NCI-H460 (cell line): ENCODE measurements around the gene MIR17HG. TPM values are rescaled to one million over a fixed set of nuclear protein-coding genes. Genes with fewer than 3 reads are reported as not detected.

Source experiments
- DNase-seq: peaks from one replicate; pipeline ENCODE4 v3.0.0-alpha.2; 2016; ENCODE audit warnings: low read depth; ENCODE audit errors: extremely low read depth
- total RNA-seq: library from RNA; depleted of rRNA; stranded (reverse); fragments of >200 nt; shearing (Covaris generic); gene quantifications from 2 replicates; pipeline ENCODE4 v1.2.3, GENCODE V29; 2014; rRNA removed

Gene MIR17HG
- total RNA-seq, 1 experiment from 2014 or later = 13.6 TPM

- no peak for DNase-seq
Measured at GRCh38 chr13:91368101-91368500, 20.6 kb downstream of the MIR17HG start.

GRCh38 chr13:91368676-91369440 is 21.4 kb downstream of the MIR17HG start:
- no peak for DNase-seq

DNA sequence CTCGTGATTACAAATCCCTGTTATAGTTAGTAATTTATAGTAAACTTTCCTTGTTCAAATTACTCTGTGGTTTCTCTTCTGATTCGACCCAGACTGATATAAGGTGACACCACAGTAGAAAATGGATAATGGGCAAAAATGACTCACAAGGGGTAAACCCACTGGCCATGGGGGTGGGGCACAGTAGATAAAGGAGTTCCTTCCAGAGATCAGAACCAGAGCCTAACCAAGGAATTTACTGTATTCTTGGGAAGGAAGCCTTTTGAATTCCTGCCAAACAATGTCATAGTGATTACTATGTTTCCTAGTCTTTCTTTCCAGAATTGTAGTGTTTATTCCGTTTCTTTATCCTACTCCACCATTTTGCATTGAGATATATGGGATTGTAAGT is 21.9 kb downstream of the MIR17HG start:
- no peak for DNase-seq

DNA sequence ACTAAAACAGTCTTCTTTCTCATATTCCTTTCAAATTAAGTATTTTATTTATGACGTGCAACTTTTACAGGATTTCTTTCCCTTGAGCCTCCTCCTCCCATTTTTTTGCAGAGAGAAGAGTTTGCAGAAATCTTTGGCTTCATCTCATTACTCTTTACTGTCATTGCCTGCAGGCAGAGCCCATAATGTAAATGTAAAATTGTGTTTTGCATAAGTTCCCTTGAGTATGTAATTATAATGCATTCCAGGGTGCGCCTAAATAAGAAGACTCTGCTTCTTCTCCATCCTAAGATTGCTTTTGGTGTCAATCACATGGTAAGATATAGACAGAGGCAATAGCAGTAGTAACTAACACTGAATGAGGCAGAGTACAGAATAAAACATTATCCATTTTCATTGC is 23.0 kb downstream of the MIR17HG start:
- DNase-seq = no peak

DNA sequence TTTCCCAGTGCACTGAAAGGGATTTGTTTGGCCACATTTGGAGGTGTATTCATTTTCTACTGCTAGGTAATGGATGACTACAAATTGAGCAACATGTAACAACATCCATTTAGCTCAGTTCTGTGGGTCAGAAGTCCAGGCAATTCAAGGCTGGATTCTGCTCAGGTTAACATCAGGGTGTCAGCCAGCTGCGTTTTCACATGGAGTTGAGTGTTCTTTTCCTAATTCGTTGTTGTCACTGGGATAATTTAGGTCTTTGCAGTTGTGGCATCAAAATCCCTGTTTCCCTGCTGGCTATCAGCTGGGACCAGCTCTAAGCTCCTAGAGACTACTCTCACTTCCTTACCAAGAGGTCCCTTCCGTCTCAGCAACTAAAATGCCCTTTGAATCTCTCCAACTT is 25.4 kb downstream of the MIR17HG start:
- no peak for DNase-seq

GRCh38 chr13:91375116-91375729 is 27.7 kb downstream of the MIR17HG start:
- DNase-seq = no peak

GRCh38 chr13:91381371-91381770 is 33.9 kb downstream of the MIR17HG start:
- DNase-seq = peak; percentile 11

GRCh38 chr13:91383836-91384235 is 36.3 kb downstream of the MIR17HG start:
- no peak for DNase-seq

DNA sequence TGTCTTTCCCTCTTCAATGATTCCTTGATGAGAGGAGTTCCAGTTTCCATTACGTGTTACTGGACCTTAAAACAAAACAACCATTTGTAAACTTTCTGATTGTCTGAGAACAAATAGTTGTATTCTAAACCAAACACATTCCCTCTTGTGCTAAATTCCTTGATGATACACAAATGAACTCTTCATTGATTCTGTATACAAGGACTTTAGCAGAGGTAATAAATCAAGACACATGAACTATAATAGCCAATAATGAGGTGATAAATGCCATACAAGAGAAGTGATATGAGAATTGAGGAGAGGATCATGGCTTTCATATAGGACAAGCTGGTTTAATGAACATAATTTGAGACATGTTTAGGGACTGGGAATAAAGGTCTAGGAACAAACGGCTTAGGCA is 37.4 kb downstream of the MIR17HG start:
- no peak for DNase-seq

DNA sequence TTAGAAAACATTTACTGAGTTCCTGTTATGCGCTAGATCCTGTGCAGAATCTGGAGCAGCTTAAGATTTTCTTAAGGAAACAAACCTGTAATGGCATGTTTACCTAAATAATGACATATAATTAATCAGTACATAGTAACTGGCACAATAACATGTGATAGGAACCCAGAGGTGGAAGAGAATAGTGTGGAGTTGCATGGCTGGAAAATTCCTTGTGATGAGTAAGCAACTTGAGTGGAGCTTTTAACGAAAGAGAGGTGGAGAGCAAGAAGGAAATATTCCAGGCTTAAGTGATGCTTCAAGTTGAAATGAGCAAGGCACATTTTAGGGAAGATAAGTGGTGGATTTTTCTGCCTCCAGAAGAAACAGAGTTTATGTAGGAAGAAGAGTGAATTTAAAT is 41.7 kb downstream of the MIR17HG start:
- DNase-seq = no peak

DNA sequence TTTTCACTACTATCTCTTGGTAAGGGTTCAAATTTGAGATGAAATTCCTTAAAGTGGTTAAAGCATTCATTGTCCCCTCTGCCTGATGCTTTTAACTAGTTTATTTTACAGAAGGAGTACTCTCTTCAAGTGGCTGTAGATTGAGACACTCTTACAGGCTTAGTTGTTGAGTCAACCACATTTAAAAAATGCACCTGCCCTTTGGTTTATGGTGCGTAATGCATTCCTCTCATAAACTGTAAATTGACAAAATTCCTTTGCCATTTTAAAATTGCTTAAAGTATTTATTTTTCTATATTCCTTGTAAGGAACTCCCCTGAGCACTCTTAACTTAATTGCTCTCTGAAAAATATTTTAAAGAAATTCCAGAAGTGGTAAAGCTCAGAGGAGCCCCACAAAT is 50.1 kb downstream of the MIR17HG start:
- no peak for DNase-seq

DNA sequence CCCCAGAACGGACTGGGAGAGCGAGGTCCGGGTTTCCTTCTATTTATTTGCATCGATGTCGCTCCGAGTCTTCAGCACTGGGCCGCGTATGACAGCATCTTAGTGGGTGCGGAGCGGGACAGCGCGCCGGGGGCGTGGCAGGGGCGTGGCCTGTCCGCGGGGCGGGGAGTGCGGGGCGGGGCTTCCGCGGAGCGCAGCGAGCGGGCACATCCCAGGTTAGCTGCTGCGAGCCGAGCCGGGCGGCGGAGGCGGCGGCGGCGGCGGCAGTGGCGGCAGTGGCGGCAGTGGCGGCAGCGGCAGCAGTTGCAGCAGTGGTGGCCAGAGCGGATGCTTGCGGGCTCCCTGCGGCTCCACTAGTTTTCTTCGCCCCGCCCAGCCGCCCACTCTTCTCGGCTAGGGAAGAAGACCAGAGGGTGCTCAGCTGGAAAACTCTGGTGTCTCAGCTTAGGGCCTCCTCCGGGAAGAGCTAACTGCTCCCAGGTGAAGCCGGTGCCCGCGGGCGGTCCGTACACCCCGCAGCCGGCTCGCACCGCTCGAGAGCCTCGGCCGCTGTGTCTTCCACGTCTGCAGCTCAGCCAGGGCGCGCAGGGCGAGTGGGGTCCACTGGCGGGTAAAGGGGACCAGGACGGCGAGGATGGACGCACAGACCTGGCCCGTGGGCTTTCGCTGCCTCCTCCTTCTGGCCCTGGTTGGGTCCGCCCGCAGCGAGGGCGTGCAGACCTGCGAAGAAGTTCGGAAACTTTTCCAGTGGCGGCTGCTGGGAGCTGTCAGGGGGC is 51.1 kb downstream of the MIR17HG start, which contains the start of gene GPC5:
GPC5 (plus strand) TSS at position 209 of the 776 bp plus-strand sequence.
- peak; percentile 60 for DNase-seq

DNA sequence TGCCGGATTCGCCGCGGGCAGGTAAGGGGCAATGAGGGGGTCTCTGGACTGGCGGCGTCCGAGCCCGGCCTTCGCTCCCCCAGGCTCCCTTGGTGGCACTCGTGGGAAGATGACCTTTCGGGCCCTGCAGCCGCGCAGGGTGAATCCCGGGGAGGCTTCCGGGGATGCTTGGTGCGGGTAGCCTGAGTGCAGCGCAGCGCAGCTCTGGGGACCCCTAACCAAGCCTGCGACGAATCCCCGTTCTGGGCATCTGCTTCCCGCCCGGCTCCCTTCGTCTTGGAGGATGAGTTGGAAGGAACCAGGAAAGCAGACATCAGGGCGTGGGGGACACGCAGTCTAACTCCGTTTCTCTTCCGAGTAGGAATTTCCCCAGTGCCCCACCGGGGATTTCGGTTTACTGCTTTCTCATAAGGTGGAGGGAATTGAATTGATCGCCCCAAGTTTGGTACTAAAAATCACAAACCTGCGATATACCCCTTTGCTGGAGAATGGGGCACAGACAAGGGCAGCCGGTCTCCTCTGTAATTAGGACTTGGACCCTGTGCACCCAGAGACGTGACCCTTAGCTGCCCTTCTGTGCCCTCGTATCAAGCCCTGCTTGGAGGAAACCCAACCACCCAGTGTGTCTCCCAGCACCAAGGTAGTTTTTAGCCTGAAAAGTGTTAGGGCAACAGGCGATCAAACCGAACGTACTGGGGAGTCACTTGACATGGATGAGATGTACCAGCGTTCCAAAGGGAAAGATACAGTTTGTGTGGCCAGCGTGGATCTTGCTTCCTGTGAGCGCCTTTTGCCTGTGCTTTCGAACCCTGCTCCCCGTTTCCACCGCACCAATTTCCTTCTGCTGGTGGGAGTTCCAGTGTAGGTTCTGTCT is 51.9 kb downstream of the MIR17HG start:
- DNase-seq = no peak

DNA sequence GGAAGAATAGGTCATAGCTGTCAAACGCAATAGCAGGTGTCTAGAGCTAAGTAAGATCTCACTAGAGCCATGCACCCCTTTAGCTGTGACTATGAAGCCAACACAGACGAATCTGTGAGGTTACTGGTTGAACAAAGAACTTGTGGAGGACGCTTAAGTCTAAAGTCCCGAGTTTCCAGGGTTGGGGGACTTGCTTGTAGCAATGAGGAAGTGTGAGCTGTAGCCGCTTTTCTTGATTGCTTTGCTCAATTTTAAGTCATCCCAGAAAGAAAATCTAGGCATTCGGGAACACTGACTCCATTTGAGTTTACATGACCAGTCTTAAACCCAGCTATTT is 52.5 kb downstream of the MIR17HG start:
- DNase-seq = no peak

DNA sequence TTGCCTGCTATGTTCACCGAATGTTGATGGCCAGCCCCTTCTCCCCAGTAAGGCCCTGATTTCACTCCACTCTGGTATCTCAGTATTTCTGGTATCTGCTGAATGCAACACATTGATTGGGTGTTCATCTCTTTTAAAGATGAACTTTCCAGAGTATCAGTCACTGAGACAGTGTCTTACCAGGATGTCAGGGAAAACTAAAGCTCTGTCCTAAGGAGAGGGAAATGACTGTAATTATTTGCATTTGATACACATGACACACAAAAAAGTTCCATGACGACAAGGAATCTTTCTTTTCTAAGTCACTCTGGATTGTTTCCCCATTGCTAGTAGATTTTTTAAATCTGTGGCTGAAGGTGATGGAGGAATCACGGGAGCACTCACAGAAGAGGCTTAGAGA is 53.2 kb downstream of the MIR17HG start:
- no peak for DNase-seq

- DNase-seq = no peak
Measured at GRCh38 chr13:91401920-91402319, 54.4 kb downstream of the MIR17HG start.

Other genes with a start within 250 kb of the MIR17HG start
- 0.07 and 0.23 TPM in 2 replicates for gene GPC5, start 50.9 kb downstream of the MIR17HG start, total RNA-seq